IgD-negative memory B cell (primary cell): Measurements from ENCODE around the gene SUGP2. TPM values are rescaled to one million over a fixed set of nuclear protein-coding genes. Genes with fewer than 3 reads are reported as not detected.

Source experiments
- H3K27ac Mint-ChIP-seq, 3 donors: one replicate each; pipeline ENCODE4 v1.8.0; 2020 to 2022; ENCODE audit warnings: mild to moderate bottlenecking in 3 of 3, mixed read lengths in 3 of 3, moderate library complexity in 1 of 3
- H3K27me3 Mint-ChIP-seq: one replicate; pipeline ENCODE4 v1.8.0; 2021; ENCODE audit warnings: mixed read lengths
- H3K36me3 Mint-ChIP-seq: one replicate; pipeline ENCODE4 v1.8.0; 2020; ENCODE audit warnings: mild to moderate bottlenecking, mixed read lengths
- H3K4me1 Mint-ChIP-seq, 3 donors: one replicate each; pipeline ENCODE4 v1.8.0; 2020 to 2022; ENCODE audit warnings: mixed read lengths in 3 of 3, mild to moderate bottlenecking in 1 of 3
- H3K4me3 Mint-ChIP-seq, 4 donors: one replicate each; pipeline ENCODE4 v1.8.0; 2020 to 2022; ENCODE audit warnings: mild to moderate bottlenecking in 4 of 4, mixed read lengths in 4 of 4, moderate library complexity in 3 of 4
- H3K9me3 Mint-ChIP-seq, 3 donors: one replicate each; pipeline ENCODE4 v1.8.0; 2020 to 2021; ENCODE audit warnings: mixed read lengths in 3 of 3, mild to moderate bottlenecking in 1 of 3
- polyA plus RNA-seq: library from polyadenylated mRNA; unstranded; fragments of 300-500 nt; fragmentation: Illumina TruSeq; gene quantifications from one replicate; pipeline ENCODE4 v1.2.3, GENCODE V29; 2021

Gene SUGP2
- 11.8 TPM for polyA plus RNA-seq

DNA sequence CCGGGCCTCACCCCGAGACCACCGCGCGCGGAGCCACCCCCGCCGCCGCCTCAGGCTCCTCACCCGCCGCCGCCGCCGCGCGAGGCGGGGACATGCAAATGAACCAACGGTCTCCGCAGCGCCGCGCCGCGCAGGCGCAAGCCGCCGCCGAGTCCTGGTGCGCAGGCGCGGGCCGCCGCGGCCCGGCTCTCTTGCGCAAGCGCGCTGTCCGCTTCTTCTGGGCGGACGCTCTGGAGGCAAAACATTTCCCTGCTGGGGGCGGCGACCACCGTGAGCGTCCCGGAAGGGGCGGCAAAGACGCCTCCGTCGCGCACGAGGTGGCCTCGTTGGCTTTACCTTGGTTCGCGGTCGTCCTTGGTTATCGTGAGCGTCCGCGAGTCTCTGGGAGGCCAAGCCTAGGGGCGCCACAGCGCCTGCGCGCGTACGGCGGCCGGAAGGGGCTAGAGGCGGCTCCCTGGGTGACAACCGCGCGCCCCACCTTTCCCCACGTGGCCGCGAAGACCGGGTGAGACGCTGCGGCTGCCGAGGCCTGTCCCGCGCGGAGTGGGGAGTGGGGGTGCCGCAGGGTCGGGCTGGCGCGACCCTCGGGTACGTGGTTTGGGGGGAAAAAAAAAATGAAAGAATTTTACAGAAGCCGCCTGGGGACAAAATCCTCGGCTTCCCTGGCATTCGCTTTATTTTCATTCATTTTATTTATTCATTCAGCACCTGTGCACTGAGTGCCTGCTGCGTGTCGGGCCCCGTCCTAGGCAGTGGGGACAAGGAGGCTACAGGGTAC, at the start of gene SUGP2, which contains the start of gene ARMC6:
Gene SUGP2 (minus strand): TSS at position 92 of the 778 bp plus-strand sequence. CDS start 2,446 bp downstream, outside the sequence.
Gene ARMC6 (plus strand): TSS at position 178 of the 778 bp plus-strand sequence. CDS start 607 bp downstream, outside the sequence.
- peaks cover 2% of the 10 kb centered on the region for H3K36me3 Mint-ChIP-seq
- H3K4me3 Mint-ChIP-seq = peak within 1 kb of the TSS; percentile 88 to 96 (median 96)
- no peaks in the 10 kb centered on the region for H3K9me3 Mint-ChIP-seq
- H3K27me3 Mint-ChIP-seq = no peaks in the 10 kb centered on the region
- H3K4me1 Mint-ChIP-seq = peaks cover 18 to 28% (median 21%) of the 10 kb centered on the region in 3 donors
- H3K27ac Mint-ChIP-seq = peak within 1 kb of the TSS; percentile 92 to 97 (median 96)

- Mint-ChIP-seq H3K4me1 (peaks cover 14 to 30% (median 27%) of the 10 kb centered on the region in 3 donors), H3K9me3 (no peaks in the 10 kb centered on the region), H3K36me3 (peaks cover 7% of the 10 kb centered on the region), H3K27me3 (no peaks in the 10 kb centered on the region), H3K4me3 (peak overlapping the region in 1 of 4 donors; percentile 12), H3K27ac (no peak overlapping the region)
These were observed 48.4 kb upstream of the SUGP2 start for GRCh38 chr19:19081642-19082151.

GRCh38 chr19:19079571-19079970, 46.3 kb upstream of the SUGP2 start:
- Mint-ChIP-seq H3K4me3 (no peak overlapping the region), H3K27ac (peak overlapping the region in 1 of 3 donors; percentile 53), H3K4me1 (peaks cover 9 to 34% (median 25%) of the 10 kb centered on the region in 3 donors), H3K27me3 (no peaks in the 10 kb centered on the region), H3K9me3 (no peaks in the 10 kb centered on the region), H3K36me3 (peaks cover 8% of the 10 kb centered on the region)

- Mint-ChIP-seq H3K27ac (peak overlapping the region in 1 of 3 donors; percentile 51), H3K36me3 (peaks cover 9% of the 10 kb centered on the region), H3K4me1 (peaks cover 9 to 41% (median 27%) of the 10 kb centered on the region in 3 donors), H3K27me3 (no peaks in the 10 kb centered on the region), H3K9me3 (no peaks in the 10 kb centered on the region), H3K4me3 (no peak overlapping the region)
These were observed 45.5 kb upstream of the SUGP2 start for GRCh38 chr19:19078801-19079200.

DNA sequence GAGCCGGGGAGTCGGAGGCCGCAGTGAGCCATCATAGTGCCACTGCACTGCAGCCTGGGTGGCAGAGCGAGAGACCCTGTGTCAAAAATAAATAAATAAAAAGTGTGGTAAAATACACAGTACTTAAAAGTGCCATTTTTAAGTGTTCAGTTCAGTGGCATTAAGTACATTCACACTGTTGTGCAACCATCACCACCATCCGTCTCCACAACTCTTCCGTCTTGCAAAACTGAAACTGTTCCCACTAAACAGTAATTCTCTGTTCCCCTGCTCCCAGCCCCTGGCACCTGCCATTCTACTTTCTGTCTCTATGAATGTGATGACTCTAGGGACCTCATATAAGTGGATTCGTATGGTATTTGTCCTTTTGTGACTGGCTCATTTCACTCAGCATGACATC, 43.8 kb upstream of the SUGP2 start:
- Mint-ChIP-seq H3K36me3 (peaks cover 9% of the 10 kb centered on the region), H3K27ac (no peak overlapping the region), H3K27me3 (no peaks in the 10 kb centered on the region), H3K9me3 (no peaks in the 10 kb centered on the region), H3K4me3 (no peak overlapping the region), H3K4me1 (peaks cover 10 to 43% (median 27%) of the 10 kb centered on the region in 3 donors)

- Mint-ChIP-seq H3K4me3 (no peak overlapping the region), H3K9me3 (no peaks in the 10 kb centered on the region), H3K27ac (no peak overlapping the region), H3K36me3 (peaks cover 9% of the 10 kb centered on the region), H3K4me1 (peaks cover 13 to 42% (median 28%) of the 10 kb centered on the region in 3 donors), H3K27me3 (no peaks in the 10 kb centered on the region)
These were observed 43.2 kb upstream of the SUGP2 start for GRCh38 chr19:19076476-19076875.

- Mint-ChIP-seq H3K36me3 (peaks cover 11% of the 10 kb centered on the region), H3K4me1 (peaks cover 13 to 51% (median 34%) of the 10 kb centered on the region in 3 donors), H3K27me3 (no peaks in the 10 kb centered on the region), H3K4me3 (peak overlapping the region in 1 of 4 donors; percentile 18), H3K27ac (peak overlapping the region in 1 of 3 donors; percentile 59), H3K9me3 (no peaks in the 10 kb centered on the region)
These were observed 41.8 kb upstream of the SUGP2 start for GRCh38 chr19:19075126-19075525.

GRCh38 chr19:19074196-19074882, 41.0 kb upstream of the SUGP2 start:
- Mint-ChIP-seq H3K27me3 (no peaks in the 10 kb centered on the region), H3K4me3 (no peak overlapping the region), H3K27ac (peak overlapping the region in 1 of 3 donors; percentile 59), H3K4me1 (peaks cover 17 to 52% (median 35%) of the 10 kb centered on the region in 3 donors), H3K36me3 (peaks cover 10% of the 10 kb centered on the region), H3K9me3 (no peaks in the 10 kb centered on the region)

- H3K4me3 Mint-ChIP-seq = peak overlapping the region in 2 of 4 donors; percentile 72 to 74
- no peaks in the 10 kb centered on the region for H3K9me3 Mint-ChIP-seq
- H3K4me1 Mint-ChIP-seq = peaks cover 23 to 53% (median 41%) of the 10 kb centered on the region in 3 donors
- H3K27me3 Mint-ChIP-seq = no peaks in the 10 kb centered on the region
- peaks cover 11% of the 10 kb centered on the region for H3K36me3 Mint-ChIP-seq
- H3K27ac Mint-ChIP-seq = peak overlapping the region in 1 of 3 donors; percentile 64
These were observed 38.6 kb upstream of the SUGP2 start for GRCh38 chr19:19071897-19072296.

- H3K27ac Mint-ChIP-seq = peak overlapping the region; percentile 85 to 88 (median 88)
- peak overlapping the region; percentile 84 to 98 (median 96) for H3K4me3 Mint-ChIP-seq
- H3K4me1 Mint-ChIP-seq = peaks cover 24 to 46% (median 38%) of the 10 kb centered on the region in 3 donors
- peaks cover 9% of the 10 kb centered on the region for H3K36me3 Mint-ChIP-seq
- H3K27me3 Mint-ChIP-seq = no peaks in the 10 kb centered on the region
- no peaks in the 10 kb centered on the region for H3K9me3 Mint-ChIP-seq
These were observed 35.6 kb upstream of the SUGP2 start for GRCh38 chr19:19068659-19069654.

- H3K27ac Mint-ChIP-seq = peak overlapping the region; percentile 88 to 90 (median 90)
- H3K9me3 Mint-ChIP-seq = no peaks in the 10 kb centered on the region
- H3K4me3 Mint-ChIP-seq = peak overlapping the region; percentile 65 to 98 (median 89)
- H3K4me1 Mint-ChIP-seq = peaks cover 24 to 43% (median 38%) of the 10 kb centered on the region in 3 donors
- peaks cover 8% of the 10 kb centered on the region for H3K36me3 Mint-ChIP-seq
- H3K27me3 Mint-ChIP-seq = no peaks in the 10 kb centered on the region
These were observed 34.2 kb upstream of the SUGP2 start for GRCh38 chr19:19067276-19068072.

GRCh38 chr19:19064811-19065745, 31.8 kb upstream of the SUGP2 start:
- Mint-ChIP-seq H3K9me3 (no peaks in the 10 kb centered on the region), H3K36me3 (peaks cover 7% of the 10 kb centered on the region), H3K27ac (peak overlapping the region; percentile 23 to 95 (median 69)), H3K27me3 (no peaks in the 10 kb centered on the region), H3K4me3 (peak overlapping the region; percentile 65 to 98 (median 92)), H3K4me1 (peaks cover 20 to 29% (median 29%) of the 10 kb centered on the region in 3 donors)
